Measurements from ENCODE around the gene BCAP29. TPM values are rescaled to one million over a fixed set of nuclear protein-coding genes. Genes with fewer than 3 reads are reported as not detected.

The BCAP29 gene
- total RNA-seq, 1 experiment from 2014 or later = 43.2 TPM

- BruUV-seq (replicated peaks) = no TSS peak
- Histone ChIP-seq H4K20me1 (ENCODE audit: insufficient read depth) (no peaks in the 10 kb centered on the region), H3K9me3 (ENCODE audit: control insufficient read depth in 1 of 2, insufficient read depth in 1 of 2, low read depth in 1 of 2, low read length in 2 of 2) (no peaks in the 10 kb centered on the region), H2AFZ (ENCODE audit: low read depth, low read length, poor library complexity, severe bottlenecking) (no peak overlapping the region), H3K9ac (ENCODE audit: low read length) (no peak overlapping the region), H3K4me2 (ENCODE audit: low read length) (no peak overlapping the region), H3K27me3 (ENCODE audit: insufficient read depth, low read length) (no peaks in the 10 kb centered on the region), H3K27ac (ENCODE audit: low read depth, low read length) (no peak overlapping the region), H3K4me1 (ENCODE audit: control insufficient read depth in 1 of 2, insufficient read depth in 2 of 2, low read length in 2 of 2) (peaks cover 0 to 16% of the 10 kb centered on the region in 2 experiments; a peak in 2 of 4 replicates), H3K36me3 (ENCODE audit: control insufficient read depth in 1 of 2, insufficient read depth in 2 of 2, low read length in 2 of 2) (no peaks in the 10 kb centered on the region), H3K79me2 (ENCODE audit: insufficient read depth, low read length) (no peaks in the 10 kb centered on the region), H3K4me3 (replicated peaks in 1 of 2; ENCODE audit: low read depth in 1 of 2, low read length in 2 of 2) (no peak overlapping the region), H3K9me2 (ENCODE audit: insufficient read depth) (no peaks in the 10 kb centered on the region)
- CTCF ChIA-PET = no interaction called here
- TF ChIP-seq EGR1 (IDR thresholded peaks at IDR 0.05; ENCODE audit: low read depth) = no peak
- TF ChIP-seq, protein P1, sequence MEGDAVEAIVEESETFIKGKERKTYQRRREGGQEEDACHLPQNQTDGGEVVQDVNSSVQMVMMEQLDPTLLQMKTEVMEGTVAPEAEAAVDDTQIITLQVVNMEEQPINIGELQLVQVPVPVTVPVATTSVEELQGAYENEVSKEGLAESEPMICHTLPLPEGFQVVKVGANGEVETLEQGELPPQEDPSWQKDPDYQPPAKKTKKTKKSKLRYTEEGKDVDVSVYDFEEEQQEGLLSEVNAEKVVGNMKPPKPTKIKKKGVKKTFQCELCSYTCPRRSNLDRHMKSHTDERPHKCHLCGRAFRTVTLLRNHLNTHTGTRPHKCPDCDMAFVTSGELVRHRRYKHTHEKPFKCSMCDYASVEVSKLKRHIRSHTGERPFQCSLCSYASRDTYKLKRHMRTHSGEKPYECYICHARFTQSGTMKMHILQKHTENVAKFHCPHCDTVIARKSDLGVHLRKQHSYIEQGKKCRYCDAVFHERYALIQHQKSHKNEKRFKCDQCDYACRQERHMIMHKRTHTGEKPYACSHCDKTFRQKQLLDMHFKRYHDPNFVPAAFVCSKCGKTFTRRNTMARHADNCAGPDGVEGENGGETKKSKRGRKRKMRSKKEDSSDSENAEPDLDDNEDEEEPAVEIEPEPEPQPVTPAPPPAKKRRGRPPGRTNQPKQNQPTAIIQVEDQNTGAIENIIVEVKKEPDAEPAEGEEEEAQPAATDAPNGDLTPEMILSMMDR (IDR thresholded peaks at IDR 0.05 in 2 of 3, conservative IDR thresholded peaks at IDR 0.05 in 1 of 3; ENCODE audit: borderline replicate concordance in 1 of 3, insufficient read depth in 1 of 3, low read depth in 2 of 3, low read length in 2 of 3) = no peak
- TF ChIP-seq ZNF274 (IDR thresholded peaks at IDR 0.05; ENCODE audit: low read depth, low read length) = no peak
- TF ChIP-seq ZFX (IDR thresholded peaks at IDR 0.05) = no peak
- TF ChIP-seq TCF7L2 (IDR thresholded peaks at IDR 0.05; ENCODE audit: borderline replicate concordance, extremely low read depth, insufficient read depth, insufficient read length) = no peak
- TF ChIP-seq, protein P2, sequence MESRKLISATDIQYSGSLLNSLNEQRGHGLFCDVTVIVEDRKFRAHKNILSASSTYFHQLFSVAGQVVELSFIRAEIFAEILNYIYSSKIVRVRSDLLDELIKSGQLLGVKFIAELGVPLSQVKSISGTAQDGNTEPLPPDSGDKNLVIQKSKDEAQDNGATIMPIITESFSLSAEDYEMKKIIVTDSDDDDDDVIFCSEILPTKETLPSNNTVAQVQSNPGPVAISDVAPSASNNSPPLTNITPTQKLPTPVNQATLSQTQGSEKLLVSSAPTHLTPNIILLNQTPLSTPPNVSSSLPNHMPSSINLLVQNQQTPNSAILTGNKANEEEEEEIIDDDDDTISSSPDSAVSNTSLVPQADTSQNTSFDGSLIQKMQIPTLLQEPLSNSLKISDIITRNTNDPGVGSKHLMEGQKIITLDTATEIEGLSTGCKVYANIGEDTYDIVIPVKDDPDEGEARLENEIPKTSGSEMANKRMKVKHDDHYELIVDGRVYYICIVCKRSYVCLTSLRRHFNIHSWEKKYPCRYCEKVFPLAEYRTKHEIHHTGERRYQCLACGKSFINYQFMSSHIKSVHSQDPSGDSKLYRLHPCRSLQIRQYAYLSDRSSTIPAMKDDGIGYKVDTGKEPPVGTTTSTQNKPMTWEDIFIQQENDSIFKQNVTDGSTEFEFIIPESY (IDR thresholded peaks at IDR 0.05; ENCODE audit: extremely low read depth, insufficient replicate concordance, low read length) = no peak
- no peak for TF ChIP-seq POLR2A (IDR thresholded peaks at IDR 0.05; ENCODE audit: borderline replicate concordance, extremely low read depth, insufficient read depth, insufficient read length)
- TF ChIP-seq CEBPB (IDR thresholded peaks at IDR 0.05; ENCODE audit: low read depth) = no peak
- no peak for TF ChIP-seq SIN3A (IDR thresholded peaks at IDR 0.05; ENCODE audit: low read depth)
- TF ChIP-seq, protein P3, sequence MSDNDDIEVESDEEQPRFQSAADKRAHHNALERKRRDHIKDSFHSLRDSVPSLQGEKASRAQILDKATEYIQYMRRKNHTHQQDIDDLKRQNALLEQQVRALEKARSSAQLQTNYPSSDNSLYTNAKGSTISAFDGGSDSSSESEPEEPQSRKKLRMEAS (IDR thresholded peaks at IDR 0.05) = no peak
- TF ChIP-seq SRF (IDR thresholded peaks at IDR 0.05; ENCODE audit: low read depth) = no peak
- TF ChIP-seq EZH2phosphoT487 (IDR thresholded peaks at IDR 0.05; ENCODE audit: borderline replicate concordance) = no peak
- no peak for TF ChIP-seq JUND (IDR thresholded peaks at IDR 0.05)
- no peak for TF ChIP-seq ATF3 (IDR thresholded peaks at IDR 0.05)
- intact Hi-C loops (cut with micrococcal nuclease) = no loop called here
- ATAC-seq (no peak), DNase-seq (ENCODE audit: low read depth, low spot score) (no peak)
- RAD21 ChIA-PET (ENCODE audit: low non-redundant PET in 1 of 2, low total read pairs in 2 of 2, uncharacterized antibody in 2 of 2, unreplicated experiment in 2 of 2) = no interaction called here
- POLR2A ChIA-PET = no interaction called here
These were observed 81.9 kb downstream of the BCAP29 start for GRCh38 chr7:107661865-107662379.
